KOPT-K1 (cell line): ENCODE measurements around the gene OR5A1.

Source experiments
- H3K27ac ChIP-seq: fragments of 200-600 bp; sonication (generic); 2 replicates; pipeline ENCODE4 v1.5.1; 2016; ENCODE audit warnings: antibody characterized with exemption, mild to moderate bottlenecking, low read depth, low read length; ENCODE audit not compliant: poor library complexity, severe bottlenecking
- H3K36me3 ChIP-seq: fragments of 200-600 bp; sonication (generic); 2 replicates; pipeline ENCODE4 v1.5.1; 2017; ENCODE audit warnings: antibody characterized with exemption, mild to moderate bottlenecking, low read length, moderate library complexity; ENCODE audit not compliant: insufficient read depth
- H3K9me3 ChIP-seq: fragments of 200-600 bp; sonication (generic); 2 replicates; pipeline ENCODE4 v1.5.1; 2017; ENCODE audit warnings: antibody characterized with exemption, low read length, mild to moderate bottlenecking; ENCODE audit not compliant: insufficient read depth, poor library complexity, severe bottlenecking

The OR5A1 gene

DNA sequence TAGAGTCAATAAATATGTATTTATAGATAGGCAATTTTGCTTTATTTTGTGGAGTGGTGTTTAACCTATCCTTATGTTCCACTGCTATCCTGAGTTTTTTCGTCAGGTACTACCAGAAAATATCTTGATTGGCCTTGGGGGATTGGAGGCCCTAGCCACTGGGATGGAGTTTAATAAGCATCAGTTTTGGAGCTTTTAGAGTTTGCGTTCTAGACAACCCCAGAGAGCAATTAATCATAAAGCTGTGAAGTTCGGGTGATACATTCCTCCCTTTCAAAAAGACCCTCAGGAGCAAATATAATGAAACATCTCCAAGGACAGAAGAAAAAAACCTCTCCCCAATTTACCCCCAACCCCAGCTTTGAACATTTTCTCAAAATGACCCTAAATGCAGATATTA lies at the start of gene OR5A1:
OR5A1 (plus strand) TSS at position 301 of the 400 bp plus-strand sequence. CDS start 6,700 bp downstream, outside the sequence.
- H3K36me3 ChIP-seq = no peaks in the 10 kb centered on the region
- H3K27ac ChIP-seq = no peak within 1 kb of the TSS
- no peaks in the 10 kb centered on the region for H3K9me3 ChIP-seq

GRCh38 chr11:59394186-59394585 lies 42.1 kb upstream of the OR5A1 start:
- Histone ChIP-seq H3K36me3 (no peaks in the 10 kb centered on the region), H3K27ac (no peak overlapping the region), H3K9me3 (no peaks in the 10 kb centered on the region)

DNA sequence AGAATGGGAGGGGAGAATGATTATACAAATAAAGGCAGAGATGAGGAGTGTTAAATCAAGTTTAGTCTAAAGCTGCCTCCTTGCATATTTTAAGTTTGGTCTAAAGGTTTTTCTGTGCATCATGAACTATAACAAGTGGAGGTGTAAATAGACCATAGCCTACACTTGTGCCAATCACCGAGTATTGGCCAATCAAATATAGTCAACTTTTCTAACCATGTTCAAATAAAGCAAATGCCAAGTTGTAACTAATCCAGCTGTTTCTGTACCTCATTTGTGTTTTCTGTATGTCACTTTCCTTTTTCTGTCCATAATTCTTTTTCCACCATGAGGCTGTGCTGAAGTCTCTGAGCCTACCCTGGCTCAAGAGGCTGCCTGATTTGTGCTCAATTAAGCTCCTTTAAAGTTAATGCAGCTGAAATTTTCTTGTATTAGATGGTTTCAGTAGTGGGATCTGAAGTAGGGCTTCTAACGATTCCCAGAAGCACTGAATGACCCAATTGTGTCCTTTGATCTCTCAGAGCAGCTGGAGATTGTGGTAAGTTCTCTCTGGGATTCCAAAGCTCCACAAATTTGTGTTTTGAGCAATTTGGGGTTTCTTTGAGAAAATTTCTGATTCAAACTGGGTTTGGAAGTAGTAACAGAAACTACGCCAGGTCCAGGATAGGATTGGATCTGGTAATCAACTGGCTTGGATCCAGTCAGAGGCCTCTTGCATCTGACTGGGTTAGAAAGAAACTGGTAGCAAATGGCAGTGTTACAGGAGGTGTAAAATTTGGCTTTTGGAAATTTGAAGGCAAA lies 35.6 kb upstream of the OR5A1 start:
- Histone ChIP-seq H3K27ac (no peak overlapping the region), H3K36me3 (no peaks in the 10 kb centered on the region), H3K9me3 (peaks cover 17% of the 10 kb centered on the region)

- Histone ChIP-seq H3K9me3 (peaks cover 17% of the 10 kb centered on the region), H3K27ac (no peak overlapping the region), H3K36me3 (no peaks in the 10 kb centered on the region)
Measured at GRCh38 chr11:59401262-59401552, 35.1 kb upstream of the OR5A1 start.

DNA sequence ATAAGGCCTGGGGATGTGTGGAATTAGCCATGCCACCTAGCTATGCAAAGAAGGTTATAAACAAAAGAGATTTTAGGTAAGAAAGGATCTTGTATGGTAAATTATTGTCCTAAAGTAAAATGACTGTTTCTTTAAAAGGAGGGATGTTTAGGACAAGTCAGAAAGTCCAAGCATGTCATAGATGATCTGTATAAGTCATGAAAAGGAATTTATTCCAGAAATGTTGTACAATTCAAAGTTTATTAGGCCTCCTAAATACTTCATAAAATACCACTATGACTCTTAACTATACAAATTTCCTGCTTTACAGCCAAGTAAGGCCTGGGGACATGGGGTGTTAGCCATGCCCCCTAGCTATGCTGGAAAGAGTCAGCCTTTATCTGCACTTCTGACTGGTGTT lies 32.7 kb upstream of the OR5A1 start:
- H3K36me3 ChIP-seq = no peaks in the 10 kb centered on the region
- peaks cover 17% of the 10 kb centered on the region for H3K9me3 ChIP-seq
- H3K27ac ChIP-seq = no peak overlapping the region

DNA sequence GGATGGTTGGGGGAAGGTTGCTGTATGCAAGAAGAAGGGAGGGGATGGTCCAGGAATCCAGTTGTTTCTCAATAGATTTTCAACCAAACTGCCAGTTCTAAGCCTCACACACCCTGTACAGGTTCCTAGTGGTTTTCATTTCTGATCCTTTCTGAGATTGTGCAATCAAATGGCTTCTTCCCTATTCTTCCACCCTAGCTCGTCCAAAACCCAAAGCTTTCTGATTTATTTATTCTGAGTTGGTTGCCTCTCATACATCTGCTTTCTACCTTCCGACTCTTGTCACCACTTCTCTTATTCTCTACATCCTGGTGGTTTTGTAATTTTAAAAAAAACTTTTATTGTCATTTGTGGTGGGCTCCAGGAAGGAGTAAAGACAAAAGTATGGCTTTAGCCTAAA lies 22.6 kb upstream of the OR5A1 start:
- Histone ChIP-seq H3K27ac (no peak overlapping the region), H3K9me3 (peaks cover 11% of the 10 kb centered on the region), H3K36me3 (no peaks in the 10 kb centered on the region)

DNA sequence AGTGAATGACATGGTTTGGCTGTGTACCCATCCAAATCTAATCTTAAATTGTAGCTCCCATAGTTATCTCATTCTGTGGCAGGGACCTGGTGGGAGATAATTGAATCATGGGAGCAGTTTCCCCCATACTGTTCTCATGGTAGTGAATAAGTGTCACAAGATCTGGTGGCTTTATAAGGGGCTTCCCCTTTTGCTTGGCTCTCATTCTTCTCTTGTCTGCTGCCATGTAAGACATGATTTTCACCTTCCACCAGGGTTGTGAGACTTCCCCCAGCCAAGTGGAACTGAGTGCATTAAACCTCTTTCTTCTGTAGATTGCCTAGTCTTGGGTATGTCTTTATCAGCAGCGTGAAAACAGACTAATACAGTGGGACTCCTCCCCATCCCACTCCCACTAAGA lies 21.2 kb upstream of the OR5A1 start:
- Histone ChIP-seq H3K27ac (no peak overlapping the region), H3K9me3 (no peaks in the 10 kb centered on the region), H3K36me3 (no peaks in the 10 kb centered on the region)

- Histone ChIP-seq H3K27ac (no peak overlapping the region), H3K36me3 (no peaks in the 10 kb centered on the region), H3K9me3 (no peaks in the 10 kb centered on the region)
Measured at GRCh38 chr11:59416613-59417012, 19.7 kb upstream of the OR5A1 start.

GRCh38 chr11:59417023-59417422 lies 19.2 kb upstream of the OR5A1 start:
- no peaks in the 10 kb centered on the region for H3K9me3 ChIP-seq
- H3K36me3 ChIP-seq = no peaks in the 10 kb centered on the region
- no peak overlapping the region for H3K27ac ChIP-seq

DNA sequence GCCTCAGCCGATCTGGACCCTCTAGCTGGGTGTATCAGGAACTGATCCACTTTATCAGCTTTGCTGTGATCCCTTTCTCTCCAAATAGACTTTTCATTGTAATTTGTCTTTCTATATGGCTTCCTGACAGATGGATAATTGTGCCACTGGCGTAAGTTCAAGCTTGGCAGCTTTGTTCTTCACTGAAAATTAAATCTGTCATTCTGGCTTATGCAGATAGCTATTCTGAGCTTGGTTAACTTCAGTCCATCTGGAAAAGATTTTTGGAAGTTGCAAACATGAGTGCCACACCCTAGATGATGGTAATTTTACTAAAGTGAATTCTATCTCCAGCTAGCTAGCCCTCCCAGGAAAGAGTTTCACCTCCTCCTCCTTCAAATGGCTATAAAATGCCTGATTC lies 18.1 kb upstream of the OR5A1 start:
- Histone ChIP-seq H3K9me3 (no peaks in the 10 kb centered on the region), H3K36me3 (no peaks in the 10 kb centered on the region), H3K27ac (no peak overlapping the region)

DNA sequence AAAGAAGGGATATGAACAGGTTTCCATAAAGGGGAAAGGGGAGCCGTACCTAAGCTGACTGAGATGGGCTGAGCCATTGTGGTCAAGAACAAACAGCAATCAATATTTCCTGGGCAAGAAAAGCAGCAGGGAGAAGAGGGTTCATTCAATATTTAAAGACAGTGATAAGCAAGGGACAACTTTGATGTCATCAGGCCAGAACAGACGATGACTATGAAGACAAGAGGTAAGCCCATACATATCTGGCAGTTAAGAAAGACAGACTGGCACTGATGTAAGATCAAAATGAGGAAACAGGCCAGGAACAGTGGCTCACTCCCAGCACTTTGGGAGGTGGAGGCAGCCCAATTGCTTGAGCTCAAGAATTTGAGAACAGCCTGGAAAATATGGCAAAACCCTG lies 12.4 kb upstream of the OR5A1 start:
- no peak overlapping the region for H3K27ac ChIP-seq
- H3K9me3 ChIP-seq = no peaks in the 10 kb centered on the region
- no peaks in the 10 kb centered on the region for H3K36me3 ChIP-seq

- Histone ChIP-seq H3K9me3 (no peaks in the 10 kb centered on the region), H3K27ac (no peak overlapping the region), H3K36me3 (no peaks in the 10 kb centered on the region)
Measured at GRCh38 chr11:59425131-59425530, 11.1 kb upstream of the OR5A1 start.

DNA sequence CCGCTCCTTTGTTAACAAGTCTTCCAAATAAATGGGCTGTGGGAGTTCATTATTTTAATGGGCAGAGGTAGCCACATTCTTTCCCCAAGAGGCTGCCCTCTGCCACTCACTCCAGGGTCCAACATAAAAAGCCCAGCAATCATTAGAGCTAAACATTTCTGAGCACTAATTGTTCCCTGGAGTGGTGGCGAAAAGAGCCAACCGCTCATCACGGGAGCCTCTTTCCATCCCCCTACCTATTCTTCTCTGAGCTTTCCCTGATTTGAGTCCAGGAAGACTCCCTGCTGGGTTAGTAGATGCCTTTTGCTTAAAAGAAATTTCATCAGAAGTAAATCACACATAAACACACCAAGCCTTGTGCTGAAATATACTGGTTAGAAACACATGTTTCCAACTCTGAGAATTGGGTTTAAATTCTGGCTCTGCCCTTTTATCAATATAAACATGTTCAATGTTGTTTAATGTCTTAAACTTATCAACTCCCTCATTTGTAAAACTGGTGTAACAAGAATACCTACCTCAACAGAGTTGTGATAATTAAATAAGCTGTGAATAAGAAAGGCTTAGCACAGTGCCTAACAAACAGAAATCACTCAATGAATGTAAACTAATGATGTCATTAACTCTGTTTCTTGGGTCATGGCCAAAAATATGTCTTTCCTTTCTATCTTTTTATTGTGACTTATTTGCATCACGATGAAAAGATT lies 9.8 kb upstream of the OR5A1 start, which contains the start of gene OR5A2:
OR5A2 (minus strand) TSS at position 53 of the 707 bp plus-strand sequence. CDS start 3,460 bp downstream, outside the sequence.
- Histone ChIP-seq H3K9me3 (no peaks in the 10 kb centered on the region), H3K36me3 (no peaks in the 10 kb centered on the region), H3K27ac (no peak within 1 kb of the TSS)

- no peaks in the 10 kb centered on the region for H3K9me3 ChIP-seq
- no peak overlapping the region for H3K27ac ChIP-seq
- no peaks in the 10 kb centered on the region for H3K36me3 ChIP-seq
Measured at GRCh38 chr11:59427068-59427382, 9.2 kb upstream of the OR5A1 start.

- H3K9me3 ChIP-seq = no peaks in the 10 kb centered on the region
- H3K27ac ChIP-seq = no peak overlapping the region
- H3K36me3 ChIP-seq = no peaks in the 10 kb centered on the region
Measured at GRCh38 chr11:59429924-59430516, 6.2 kb upstream of the OR5A1 start.

DNA sequence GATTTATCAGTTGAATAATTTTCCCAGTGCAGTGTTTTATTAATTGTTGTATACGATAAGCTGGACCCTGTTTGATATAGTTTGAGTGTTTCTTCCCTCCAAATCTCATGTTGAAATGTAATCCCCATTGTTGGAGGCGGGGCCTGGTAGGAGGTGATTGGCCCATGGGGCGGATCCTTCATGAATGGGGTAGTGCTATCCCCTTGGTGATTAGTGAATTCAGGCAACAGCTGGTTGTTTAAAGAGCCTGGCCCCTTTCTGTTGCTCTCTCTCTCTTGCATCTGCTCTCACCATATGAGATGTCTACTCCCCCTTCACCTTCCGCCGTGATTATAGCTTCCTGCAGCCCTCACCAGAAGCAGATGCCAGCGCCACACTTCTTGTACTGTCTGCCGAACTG lies 1.5 kb downstream of the OR5A1 start:
- Histone ChIP-seq H3K9me3 (no peaks in the 10 kb centered on the region), H3K36me3 (no peaks in the 10 kb centered on the region), H3K27ac (no peak overlapping the region)
